Measurements from ENCODE around the gene TMBIM1. TPM values are rescaled to one million over a fixed set of nuclear protein-coding genes. Genes with fewer than 3 reads are reported as not detected.

Gene TMBIM1
- total and polyA plus RNA-seq, 9 donors: 80.6 to 259 (median 114) TPM

GRCh38 chr2:218272531-218273212 lies 19.6 kb downstream of the TMBIM1 start:
- peak; percentile 7 for TF ChIP-seq POLR2A (IDR thresholded peaks at IDR 0.05)
- no peak for TF ChIP-seq EP300 (IDR thresholded peaks at IDR 0.05)
- TF ChIP-seq CTCF (IDR thresholded peaks at IDR 0.05): peak; percentile 60 to 89 (median 81)
- Histone ChIP-seq H3K27me3 (no peaks in the 10 kb centered on the region), H3K36me3 (no peaks in the 10 kb centered on the region), H3K4me1 (ENCODE audit: insufficient read depth) (peaks cover 10% of the 10 kb centered on the region), H3K4me3 (no peak overlapping the region), H3K27ac (peak overlapping the region; percentile 11 to 41), H3K9me3 (no peaks in the 10 kb centered on the region)
- intact Hi-C loops (cut with DNase I): loop anchor here in 2 of 4 donors (10.0 kb wide), 2 partner anchors 192 to 382 kb away; partner anchors contain the start of genes BCS1L (in 1 of the 2) and ZNF142 (in 1 of the 2)
- WGBS, 3 donors: 17 to 22% (median 21%) methylated on average over 14 to 18 of the region's 18 CpGs
- peak; percentile 79 to 87 (median 83) for DNase-seq

- Histone ChIP-seq H3K9me3 (no peaks in the 10 kb centered on the region), H3K4me1 (ENCODE audit: insufficient read depth) (peaks cover 10% of the 10 kb centered on the region), H3K36me3 (no peaks in the 10 kb centered on the region), H3K27ac (peak overlapping the region in 1 of 2 donors; percentile 11), H3K27me3 (no peaks in the 10 kb centered on the region), H3K4me3 (no peak overlapping the region)
- no peak for TF ChIP-seq POLR2A (IDR thresholded peaks at IDR 0.05)
- TF ChIP-seq EP300 (IDR thresholded peaks at IDR 0.05): no peak
- TF ChIP-seq CTCF (IDR thresholded peaks at IDR 0.05): no peak
- WGBS, 3 donors: 46 to 58% (median 50%) methylated on average over 5 of the region's 5 CpGs
- intact Hi-C loops (cut with DNase I): loop anchor here in 2 of 4 donors (10.0 kb wide), 2 partner anchors 193 to 383 kb away; partner anchors contain the start of genes BCS1L (in 1 of the 2) and ZNF142 (in 1 of the 2)
- no peak for DNase-seq
Measured at GRCh38 chr2:218271865-218272530, 20.3 kb downstream of the TMBIM1 start.

- DNase-seq: no peak
- TF ChIP-seq CTCF (IDR thresholded peaks at IDR 0.05): no peak
- no peak for TF ChIP-seq EP300 (IDR thresholded peaks at IDR 0.05)
- TF ChIP-seq POLR2A (IDR thresholded peaks at IDR 0.05): no peak
- peak overlapping the region; percentile 89 for H3K4me3 ChIP-seq
- no peak overlapping the region for H3K27ac ChIP-seq
- peaks cover 10% of the 10 kb centered on the region for H3K4me1 ChIP-seq (ENCODE audit: insufficient read depth)
- no peaks in the 10 kb centered on the region for H3K36me3 ChIP-seq
- H3K27me3 ChIP-seq: no peaks in the 10 kb centered on the region
- intact Hi-C loops (cut with DNase I): loop anchor here in 2 of 4 donors (10.0 kb wide), 2 partner anchors 193 to 383 kb away; partner anchors contain the start of genes BCS1L (in 1 of the 2) and ZNF142 (in 1 of the 2)
- WGBS, 3 donors: 39 to 41% (median 40%) methylated on average over 4 of the region's 4 CpGs
- no peaks in the 10 kb centered on the region for H3K9me3 ChIP-seq
Measured at GRCh38 chr2:218271487-218271797, 20.9 kb downstream of the TMBIM1 start.

GRCh38 chr2:218270721-218271486 lies 21.4 kb downstream of the TMBIM1 start:
- 2 to 4% (median 4%) methylated on average over 23 of the region's 23 CpGs for WGBS, 3 donors
- Histone ChIP-seq H3K36me3 (no peaks in the 10 kb centered on the region), H3K9me3 (no peaks in the 10 kb centered on the region), H3K27me3 (no peaks in the 10 kb centered on the region), H3K27ac (peak overlapping the region in 1 of 2 donors; percentile 15), H3K4me3 (peak overlapping the region; percentile 89), H3K4me1 (ENCODE audit: insufficient read depth) (peaks cover 10% of the 10 kb centered on the region)
- TF ChIP-seq CTCF (IDR thresholded peaks at IDR 0.05) (no peak), POLR2A (IDR thresholded peaks at IDR 0.05) (no peak), EP300 (IDR thresholded peaks at IDR 0.05) (no peak)
- DNase-seq: no peak
- intact Hi-C loops (cut with DNase I): loop anchor here in 2 of 4 donors (10.0 kb wide), 2 partner anchors 194 to 384 kb away; partner anchors contain the start of genes BCS1L (in 1 of the 2) and ZNF142 (in 1 of the 2)
